GM18508 (cell line): ENCODE results near the gene MB21D2.
"Not testable (repeated sequence)": the region's sequence is repeated elsewhere in the genome, so short reads cannot be mapped to it uniquely, and the experiment has no call there.

ENCODE experiments used
- ATAC-seq: cut with Tn5 transposase; IDR thresholded peaks from one replicate; pipeline ENCODE4 v1.9.1; 2021; ENCODE audit warnings: moderate number of reproducible peaks; ENCODE audit not compliant: insufficient read depth, unreplicated experiment

Gene MB21D2

DNA sequence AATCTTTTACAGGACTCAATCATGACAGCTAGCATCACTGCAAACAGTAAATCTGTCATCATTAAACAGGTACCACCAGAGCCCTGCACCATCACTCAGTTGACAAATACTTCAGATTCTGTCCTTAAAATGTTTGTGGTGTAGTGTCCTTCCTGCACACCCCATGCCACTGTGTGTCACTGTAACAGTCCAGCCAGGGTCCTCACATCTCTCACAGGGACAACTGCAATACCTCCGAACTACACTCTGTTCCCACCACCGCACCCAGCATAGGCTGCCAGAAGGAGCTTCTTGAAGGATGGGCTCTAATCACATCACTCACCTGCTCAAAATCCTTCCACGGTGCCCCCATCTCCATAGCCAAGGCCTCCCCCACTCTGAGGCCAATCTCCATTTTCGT is 100.2 kb downstream of the MB21D2 start:
- ATAC-seq = no peak

DNA sequence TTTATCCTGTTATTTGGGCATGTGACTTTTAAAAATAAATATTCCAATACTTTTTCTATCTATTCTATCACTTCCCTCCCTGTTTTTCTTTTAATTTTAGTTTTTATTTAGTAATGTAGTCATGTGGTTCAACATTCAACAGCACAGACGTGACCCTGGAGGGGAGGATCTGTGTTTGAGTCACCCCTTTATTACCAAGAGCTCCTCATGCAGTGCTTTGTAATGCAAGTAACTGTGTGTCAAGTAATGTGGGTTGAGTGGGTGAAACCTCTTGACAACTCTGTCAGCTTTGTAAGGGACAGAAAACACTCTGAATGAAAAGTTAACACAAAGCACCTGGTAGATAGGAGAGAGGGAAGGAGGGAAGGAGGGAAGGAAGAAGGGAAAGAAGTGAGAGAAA is 100.6 kb downstream of the MB21D2 start:
- no peak for ATAC-seq

DNA sequence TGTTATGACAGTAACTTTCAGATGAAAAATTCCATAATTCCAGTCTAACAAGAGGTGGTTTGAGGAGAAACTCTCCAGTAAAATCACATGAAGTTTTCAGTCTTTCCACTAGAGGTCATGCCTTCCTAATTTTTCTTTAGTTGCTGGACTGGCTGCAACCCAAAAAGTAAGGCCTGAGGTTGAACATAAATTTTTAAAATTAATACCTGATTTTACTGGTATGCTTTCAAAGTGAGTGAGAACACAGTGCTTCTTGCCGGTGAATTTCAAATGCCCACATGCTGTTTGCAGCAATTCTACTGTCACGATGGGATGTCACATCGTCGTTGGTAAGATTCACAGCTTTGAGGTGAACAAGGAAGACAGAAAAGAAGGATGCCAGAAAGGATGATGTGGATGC is 101.3 kb downstream of the MB21D2 start:
- no peak for ATAC-seq

DNA sequence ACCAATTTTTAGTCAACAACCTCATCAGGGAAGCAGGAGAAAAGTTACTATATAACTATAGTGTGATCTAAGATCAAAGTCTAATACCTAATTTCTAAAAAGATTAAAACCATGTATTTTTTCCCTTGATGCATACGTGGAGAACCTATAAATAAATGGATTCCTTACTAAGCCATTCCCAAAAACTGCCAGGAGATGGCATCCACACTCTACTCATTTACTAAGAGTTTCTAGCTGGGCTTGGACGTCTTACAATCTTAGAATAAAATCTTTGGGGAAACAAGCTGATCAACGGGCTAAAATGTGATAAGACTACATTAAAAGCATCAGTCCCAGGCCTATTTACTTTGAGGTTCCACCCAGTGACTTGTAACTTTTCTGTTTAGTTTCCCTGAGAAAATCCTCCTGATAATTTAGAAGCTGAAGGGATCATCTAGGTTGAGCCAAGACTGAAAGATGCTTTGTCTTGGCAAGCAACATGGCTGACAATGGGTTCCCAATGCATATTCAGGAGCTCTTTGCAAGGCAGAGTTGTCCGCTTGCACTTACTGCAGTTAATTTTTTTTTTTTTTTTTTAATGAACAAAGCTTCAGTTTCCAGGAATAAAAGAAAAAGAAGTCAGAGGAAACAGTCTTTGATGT is 104.8 kb downstream of the MB21D2 start:
- no peak for ATAC-seq

DNA sequence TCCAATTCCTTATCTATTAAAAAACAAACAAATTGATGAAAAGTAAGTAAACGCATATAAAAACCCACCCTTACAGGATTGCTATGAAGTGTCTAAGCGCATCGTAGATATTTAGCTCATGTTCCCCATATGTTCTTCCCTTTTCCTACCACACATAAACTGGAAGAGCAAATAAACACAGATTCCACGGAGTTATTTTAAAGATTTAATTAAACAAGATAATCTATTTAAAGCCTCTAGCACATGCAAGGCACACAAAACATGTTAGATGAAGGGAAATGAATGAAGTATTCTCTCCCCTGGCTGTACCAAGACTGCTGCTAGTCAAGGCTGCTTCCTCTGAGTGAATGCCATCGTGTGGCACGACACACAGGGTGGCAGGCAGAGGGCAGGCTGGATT is 111.9 kb downstream of the MB21D2 start:
- ATAC-seq = no peak

DNA sequence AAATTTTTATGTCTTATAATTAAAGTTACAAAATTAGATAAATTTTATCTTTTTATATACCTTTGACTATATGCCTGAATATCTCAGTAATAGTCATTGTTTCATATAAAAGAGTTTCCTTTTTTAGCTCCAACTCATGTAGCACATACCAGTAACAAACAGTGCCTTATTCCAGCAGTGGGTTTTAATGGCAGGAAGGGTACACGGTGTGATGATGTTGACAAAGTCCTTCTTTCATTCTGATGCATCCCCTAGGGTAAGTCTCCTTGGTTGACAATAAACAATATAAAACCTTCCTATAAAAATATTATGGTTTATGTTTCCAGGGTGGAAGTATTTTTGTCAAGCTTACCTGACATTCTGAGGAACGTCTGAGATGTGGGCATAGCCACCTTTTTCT is 113.2 kb downstream of the MB21D2 start:
- ATAC-seq = no peak

DNA sequence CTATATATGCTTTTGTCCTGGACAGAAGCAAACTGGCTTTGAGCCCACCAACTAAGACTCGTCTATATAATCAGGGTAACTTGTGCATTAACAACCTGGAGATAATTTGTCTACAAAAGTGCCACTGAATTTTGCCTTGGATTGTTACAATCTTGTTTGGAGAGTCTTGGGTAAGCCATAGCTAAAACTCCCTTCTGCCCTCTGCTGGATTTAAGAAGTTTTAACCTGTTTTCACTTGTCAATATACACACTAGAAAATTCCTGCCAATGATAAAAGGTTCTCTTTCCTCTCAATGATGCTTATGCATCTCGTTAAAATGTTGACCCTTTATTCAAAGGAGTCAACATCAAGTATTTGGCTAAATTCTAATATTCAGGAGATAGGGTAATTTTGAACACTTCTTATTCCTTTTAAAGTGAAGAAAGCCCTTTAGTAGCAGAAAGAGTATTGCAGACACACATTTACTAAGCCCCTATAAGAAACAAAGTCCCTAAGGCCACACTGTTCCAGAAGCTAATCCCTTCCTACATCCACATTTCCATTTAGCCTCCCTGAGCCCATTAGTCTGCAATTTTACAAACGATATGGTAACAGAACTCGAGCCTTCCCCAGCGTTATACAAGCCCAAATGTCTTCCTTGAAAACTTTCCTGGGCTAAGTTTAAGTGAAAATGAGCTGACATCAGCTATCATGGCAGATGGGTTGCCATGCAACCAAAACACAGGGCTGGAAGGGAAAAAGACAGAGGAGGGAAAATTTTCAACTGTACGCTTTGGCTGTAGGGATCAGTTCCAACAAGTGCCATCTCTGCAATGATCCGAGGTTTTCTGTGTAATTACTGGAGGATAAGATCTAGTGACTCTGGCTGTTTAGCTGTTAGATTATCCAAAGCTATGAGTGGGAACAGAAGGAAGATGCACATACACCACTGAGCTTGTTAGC is 114.4 kb downstream of the MB21D2 start:
- no peak for ATAC-seq

DNA sequence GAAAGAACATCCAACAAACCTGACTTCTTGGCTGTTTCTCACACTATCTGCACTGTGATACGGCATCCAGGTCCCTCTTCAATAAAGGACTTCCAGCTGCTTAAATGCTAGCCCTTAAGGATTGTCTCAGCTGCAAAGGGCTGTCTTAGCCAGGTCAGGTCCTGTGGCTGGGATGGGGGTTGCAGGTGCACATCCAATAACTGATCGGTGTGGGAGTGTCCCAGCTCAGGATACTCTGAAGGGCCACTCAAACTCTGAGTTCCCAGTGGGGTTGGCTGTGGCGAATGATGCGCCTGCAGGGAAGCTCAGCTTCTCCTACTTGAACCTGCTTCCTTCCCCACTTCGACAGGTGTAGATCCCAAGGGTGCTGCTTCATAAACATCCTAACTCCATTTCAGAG is 115.7 kb downstream of the MB21D2 start:
- no peak for ATAC-seq

DNA sequence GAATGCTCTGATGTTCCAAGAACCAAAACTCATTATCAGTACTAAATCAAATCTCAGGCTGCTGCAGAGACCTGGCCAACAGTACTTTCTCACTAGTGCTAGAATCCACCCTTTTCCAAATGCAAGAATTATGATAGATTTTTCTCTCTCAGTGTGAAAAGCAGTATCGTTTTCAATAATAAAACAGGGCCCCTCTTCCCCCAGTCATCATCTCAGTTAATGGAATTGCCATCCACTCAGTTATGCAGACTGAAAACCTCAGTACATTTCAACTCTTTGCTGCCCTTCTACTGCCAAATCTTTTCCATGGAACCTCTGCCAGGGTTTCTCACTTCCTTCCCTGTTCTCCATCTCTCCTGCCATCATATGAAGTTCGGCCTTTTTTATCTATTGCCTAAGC is 117.9 kb downstream of the MB21D2 start:
- no peak for ATAC-seq

DNA sequence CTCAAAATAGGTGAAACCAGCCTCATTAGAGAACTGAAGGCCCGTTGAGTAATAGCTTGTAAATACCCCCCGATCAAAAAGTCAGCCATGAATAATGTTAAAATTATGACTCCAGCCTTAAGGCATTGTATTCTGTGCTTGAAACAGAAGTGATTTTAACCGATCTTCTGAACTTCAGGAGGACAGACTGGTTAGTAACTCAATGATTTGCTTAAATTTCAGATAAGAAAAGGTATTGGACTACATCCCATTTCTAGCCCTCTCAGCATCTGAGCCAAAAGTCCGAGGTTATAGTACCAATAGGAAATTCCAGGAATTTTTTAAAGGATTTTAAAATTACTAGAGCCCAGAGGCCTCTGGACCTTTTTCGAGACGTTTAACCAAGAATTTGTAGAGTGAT is 122.6 kb downstream of the MB21D2 start:
- ATAC-seq = no peak

DNA sequence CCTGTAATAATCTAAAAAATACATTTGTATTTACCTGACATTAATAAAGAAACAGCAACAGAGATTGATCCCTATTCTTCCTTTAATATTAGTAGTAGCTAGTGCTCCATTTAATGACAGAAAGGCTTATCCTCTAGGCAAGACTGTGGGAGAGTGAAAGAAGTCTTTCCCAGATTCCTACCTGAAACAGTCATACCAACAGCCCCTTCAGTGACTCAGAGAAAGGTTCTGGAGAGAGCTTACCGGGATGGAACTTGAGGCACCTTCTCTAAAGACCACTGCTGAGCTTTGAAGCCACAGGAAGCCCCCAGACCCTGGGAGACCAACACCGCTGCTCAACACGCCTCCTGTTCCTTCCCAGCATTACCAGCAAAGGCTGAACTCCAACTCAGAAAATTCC is 123.4 kb downstream of the MB21D2 start:
- ATAC-seq = no peak

DNA sequence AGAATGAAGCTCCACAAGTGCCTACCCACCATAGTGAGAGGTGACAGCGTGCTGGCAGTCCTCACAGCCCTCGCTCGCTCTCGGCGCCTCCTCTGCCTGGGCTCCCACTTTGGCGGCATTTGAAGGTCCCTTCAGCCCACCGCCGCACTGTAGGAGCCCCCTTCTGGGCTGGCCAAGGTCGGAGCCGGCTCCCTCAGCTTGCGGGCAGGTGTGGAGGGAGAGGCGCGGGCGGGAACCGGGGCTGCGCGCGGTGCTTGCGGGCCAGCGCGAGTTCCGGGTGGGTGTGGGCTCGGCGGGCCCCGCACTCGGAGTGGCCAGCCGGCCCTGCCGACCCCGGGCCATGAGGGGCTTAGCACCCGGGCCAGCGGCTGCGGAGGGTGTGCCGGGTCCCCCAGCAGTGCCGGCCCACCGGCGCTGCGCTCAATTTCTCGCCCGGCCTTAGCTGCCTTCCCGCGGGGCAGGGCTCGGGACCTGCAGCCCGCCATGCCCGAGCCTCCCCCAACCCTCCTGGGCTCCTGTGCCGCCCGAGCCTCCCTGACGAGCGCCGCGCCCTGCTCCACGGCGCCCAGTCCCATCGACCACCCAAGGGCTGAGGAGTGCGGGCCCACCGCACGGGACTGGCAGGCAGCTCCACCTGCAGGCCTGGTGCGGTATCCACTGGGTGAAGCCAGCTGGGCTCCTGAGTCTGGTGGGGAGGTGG is 128.7 kb downstream of the MB21D2 start:
- ATAC-seq = not testable (repeated sequence)

DNA sequence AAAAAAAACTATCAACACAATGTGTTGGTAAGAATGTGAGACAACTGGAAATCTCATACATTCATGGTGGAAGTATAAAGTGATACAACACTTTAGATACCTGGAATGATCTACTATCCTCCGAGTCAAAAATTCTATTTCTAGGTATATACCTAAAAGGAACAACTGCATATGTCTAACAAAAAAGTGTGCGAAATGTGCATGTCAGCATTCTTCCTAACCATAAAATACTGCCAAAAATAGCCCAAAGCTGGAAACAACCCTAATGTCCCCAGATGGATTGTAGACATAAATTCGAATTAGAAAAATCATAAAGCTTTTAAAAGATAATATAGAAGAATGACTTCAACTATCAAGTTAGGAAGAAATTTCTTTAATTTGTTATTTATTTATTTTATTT is 139.1 kb downstream of the MB21D2 start:
- ATAC-seq = no peak

DNA sequence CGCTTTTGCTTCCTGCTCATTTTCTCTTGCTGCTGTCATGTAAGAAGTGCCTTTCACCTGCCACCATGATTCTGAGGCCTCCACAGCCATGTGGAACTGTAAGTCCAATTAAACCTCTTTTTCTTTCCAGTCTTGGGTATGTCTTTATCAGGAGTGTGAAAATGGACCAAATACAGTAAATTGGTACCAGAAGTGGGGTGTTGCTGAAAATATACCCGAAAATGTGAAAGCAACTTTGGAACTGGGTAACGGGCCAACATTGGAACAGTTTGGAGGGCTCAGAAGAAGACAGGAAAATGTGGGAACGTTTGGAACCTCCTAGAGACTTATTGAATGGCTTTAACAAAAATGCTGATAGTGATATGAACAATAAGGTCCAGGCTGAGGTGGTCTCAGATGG is 143.3 kb downstream of the MB21D2 start:
- not testable (repeated sequence) for ATAC-seq

DNA sequence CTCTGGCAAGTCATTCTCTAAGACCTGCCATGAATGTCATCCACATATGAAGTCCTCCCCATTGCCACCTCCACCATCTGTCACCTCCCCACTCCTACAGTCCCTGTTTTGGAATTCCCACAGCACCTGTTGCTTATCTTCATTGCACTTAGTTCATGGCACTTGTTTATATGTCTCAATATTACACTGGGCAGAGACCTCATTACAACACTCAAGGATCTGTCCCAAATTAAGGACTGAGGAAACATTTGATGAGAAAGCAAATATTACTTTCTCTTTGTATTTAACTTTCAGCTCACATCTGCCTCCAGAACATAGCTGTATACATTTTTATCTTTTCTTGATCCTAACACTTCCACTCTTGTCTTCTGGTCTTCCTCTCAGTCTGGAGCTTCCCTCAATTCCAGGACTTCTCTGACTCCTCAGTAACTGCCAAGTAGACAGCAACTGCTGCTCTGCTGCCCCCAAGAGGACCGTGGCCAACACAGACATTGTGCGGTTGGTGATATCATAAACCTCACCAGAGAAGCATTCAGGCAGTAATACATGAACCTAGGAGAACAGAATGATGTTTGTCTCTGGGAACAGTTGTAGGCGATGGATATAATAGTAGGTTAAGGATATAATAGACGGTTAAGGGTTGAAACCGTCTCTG is 145.3 kb downstream of the MB21D2 start:
- no peak for ATAC-seq

DNA sequence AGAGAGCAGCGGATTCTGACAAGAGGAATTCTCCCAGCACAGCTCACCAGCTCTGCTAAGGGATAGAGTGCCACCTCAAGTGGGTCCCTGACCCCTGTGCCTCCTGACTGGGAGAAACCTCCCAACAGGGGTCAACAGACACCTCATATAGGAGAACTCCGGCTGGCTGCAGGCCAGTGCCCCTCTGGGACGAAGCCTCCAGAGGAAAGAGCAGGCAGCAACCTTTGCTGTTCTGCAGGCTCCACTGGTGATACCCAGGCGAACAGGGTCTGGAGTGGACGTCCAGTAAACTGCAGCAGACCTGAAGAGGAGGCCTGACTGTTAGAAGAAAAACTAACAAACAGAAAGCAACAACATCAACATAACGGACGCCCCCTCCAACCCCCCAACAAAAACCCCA is 159.0 kb downstream of the MB21D2 start:
- ATAC-seq = no peak

DNA sequence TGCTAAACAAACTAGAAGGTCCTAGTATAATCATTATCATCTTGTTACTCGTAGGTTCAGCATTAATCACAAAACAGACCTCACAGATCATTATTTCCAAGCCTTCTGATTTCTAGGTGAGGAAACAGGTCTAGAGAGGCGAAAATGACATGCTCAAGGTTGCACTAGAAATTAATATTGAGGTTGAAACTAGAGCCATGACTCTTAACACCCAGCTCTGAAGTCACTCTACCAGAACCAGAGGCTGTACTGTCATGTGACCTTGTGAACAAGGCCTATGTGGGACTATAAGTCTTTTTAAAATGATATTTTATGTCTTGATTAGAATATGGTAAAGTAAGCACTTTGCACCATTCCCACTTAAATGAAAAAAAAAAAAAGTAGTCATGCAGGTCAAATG is 166.5 kb downstream of the MB21D2 start:
- no peak for ATAC-seq

DNA sequence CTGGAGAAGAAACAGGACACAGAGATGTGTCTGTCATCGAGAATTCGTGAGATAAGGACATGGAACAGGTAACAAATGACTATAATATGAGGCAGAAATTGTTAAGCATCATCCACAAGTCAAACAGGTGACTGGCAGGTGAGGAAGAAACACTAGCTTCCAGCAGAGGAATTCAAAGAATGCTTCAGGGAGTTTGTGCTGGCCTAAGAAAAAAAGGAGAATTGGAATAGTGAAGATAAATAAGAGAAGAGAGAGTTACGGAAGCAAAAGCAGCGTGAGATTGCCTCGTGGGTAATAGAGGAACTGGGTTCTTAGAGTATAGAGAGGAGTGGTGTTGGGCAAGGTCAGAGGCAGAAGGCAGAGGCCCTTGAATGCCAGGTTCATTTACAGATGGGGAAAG is 167.5 kb downstream of the MB21D2 start:
- ATAC-seq = no peak

DNA sequence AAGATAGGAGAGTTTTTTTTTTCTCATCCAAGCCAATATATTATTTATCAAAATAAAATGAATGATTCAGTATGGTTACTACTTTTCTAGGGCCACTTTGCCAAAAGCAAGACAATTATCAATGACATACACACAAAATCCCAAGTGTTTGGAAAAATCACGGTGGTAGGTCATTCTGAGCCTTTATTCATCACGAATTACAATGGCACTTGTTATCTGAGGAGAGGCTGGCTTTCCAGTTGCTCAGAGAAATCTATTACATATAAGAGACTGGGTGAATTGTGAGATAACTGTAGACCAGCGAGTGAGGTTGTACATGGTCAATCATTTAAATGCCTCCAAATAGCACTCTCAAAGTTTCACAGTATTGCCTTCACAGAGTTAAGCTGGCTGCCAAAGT is 169.9 kb downstream of the MB21D2 start:
- ATAC-seq = no peak

DNA sequence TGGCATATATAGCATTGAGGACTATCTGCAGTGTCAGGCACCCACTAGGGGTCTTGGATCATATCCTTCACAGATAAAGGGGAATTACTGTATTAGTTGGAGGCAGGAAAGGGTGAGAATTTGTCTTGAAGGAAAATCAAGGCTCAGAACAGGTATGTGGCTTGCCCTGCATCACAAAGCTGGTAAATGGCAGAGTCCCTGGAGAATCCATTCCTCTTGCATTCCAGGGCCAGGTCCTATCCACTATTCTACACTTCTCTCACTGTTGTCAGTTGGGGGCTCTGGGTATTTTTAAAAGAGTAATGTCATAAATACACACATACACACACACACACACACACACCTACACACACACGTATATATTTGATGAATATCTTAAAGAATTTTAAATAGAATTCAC is 170.5 kb downstream of the MB21D2 start:
- ATAC-seq = no peak
